Measurements from ENCODE around the gene PSAPL1. TPM values are rescaled to one million over a fixed set of nuclear protein-coding genes. Genes with fewer than 3 reads are reported as not detected.

The PSAPL1 gene
- total and polyA plus RNA-seq, 9 donors, result 0.34 TPM; not detected in 8

DNA sequence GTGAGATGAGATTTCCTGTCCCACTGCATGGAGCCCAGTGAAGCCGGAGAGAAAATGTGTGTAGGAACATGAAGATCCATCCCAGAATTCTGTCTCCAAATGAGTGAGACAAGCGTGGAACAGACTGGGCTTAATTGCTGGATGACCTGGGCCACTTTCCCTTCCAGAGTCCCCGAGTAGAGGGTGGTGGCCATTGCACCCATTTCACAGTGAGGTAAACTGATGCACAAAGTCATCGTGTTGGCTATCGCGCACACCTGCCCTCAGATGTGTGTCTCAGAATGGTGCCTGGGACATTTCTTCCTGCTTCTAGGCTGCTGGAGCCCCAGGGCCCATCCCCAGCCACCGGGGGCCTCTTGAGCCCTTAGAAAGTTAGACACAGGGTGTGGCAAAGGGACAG is 43.0 kb upstream of the PSAPL1 start:
- WGBS, 3 donors, result 91 to 96% (median 95%) methylated on average over 7 of the region's 7 CpGs
- TF ChIP-seq, protein P1, sequence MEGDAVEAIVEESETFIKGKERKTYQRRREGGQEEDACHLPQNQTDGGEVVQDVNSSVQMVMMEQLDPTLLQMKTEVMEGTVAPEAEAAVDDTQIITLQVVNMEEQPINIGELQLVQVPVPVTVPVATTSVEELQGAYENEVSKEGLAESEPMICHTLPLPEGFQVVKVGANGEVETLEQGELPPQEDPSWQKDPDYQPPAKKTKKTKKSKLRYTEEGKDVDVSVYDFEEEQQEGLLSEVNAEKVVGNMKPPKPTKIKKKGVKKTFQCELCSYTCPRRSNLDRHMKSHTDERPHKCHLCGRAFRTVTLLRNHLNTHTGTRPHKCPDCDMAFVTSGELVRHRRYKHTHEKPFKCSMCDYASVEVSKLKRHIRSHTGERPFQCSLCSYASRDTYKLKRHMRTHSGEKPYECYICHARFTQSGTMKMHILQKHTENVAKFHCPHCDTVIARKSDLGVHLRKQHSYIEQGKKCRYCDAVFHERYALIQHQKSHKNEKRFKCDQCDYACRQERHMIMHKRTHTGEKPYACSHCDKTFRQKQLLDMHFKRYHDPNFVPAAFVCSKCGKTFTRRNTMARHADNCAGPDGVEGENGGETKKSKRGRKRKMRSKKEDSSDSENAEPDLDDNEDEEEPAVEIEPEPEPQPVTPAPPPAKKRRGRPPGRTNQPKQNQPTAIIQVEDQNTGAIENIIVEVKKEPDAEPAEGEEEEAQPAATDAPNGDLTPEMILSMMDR (IDR thresholded peaks at IDR 0.05), result no peak
- TF ChIP-seq EP300 (IDR thresholded peaks at IDR 0.05) (no peak), POLR2A (IDR thresholded peaks at IDR 0.05) (no peak)
- no peak overlapping the region for H3K4me3 ChIP-seq
- no peaks in the 10 kb centered on the region for H3K36me3 ChIP-seq
- H3K4me1 ChIP-seq (ENCODE audit: insufficient read depth), result no peaks in the 10 kb centered on the region
- intact Hi-C loops (cut with DNase I), result no loop called here
- H3K27ac ChIP-seq, result no peak overlapping the region
- no peak for DNase-seq
- no peaks in the 10 kb centered on the region for H3K9me3 ChIP-seq
- no peaks in the 10 kb centered on the region for H3K27me3 ChIP-seq

DNA sequence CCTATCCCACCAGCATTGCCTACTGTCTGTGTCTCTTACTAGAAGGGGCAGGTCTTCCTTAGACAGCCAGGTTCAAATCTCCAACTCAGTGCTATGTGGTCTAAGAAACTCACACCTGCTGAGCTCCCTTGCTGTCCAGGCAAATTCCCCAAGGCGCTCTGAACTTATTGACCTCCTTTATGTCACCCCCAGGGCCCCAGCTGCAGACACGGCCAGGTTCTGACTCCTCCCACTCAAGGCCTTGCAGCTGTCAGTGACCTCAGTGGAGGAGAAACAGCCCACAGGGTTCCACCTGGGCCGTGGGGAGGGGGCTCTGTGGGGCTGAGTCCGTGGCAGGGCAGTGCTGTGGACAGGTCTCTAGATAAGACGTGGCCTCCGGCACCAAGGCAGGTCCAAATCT is 42.1 kb upstream of the PSAPL1 start:
- no peak overlapping the region for H3K27ac ChIP-seq
- TF ChIP-seq EP300 (IDR thresholded peaks at IDR 0.05) (no peak), POLR2A (IDR thresholded peaks at IDR 0.05) (no peak)
- TF ChIP-seq, protein P1 (IDR thresholded peaks at IDR 0.05), result no peak
- H3K9me3 ChIP-seq, result no peaks in the 10 kb centered on the region
- WGBS, 3 donors, result 65 to 68% (median 66%) methylated on average over 6 of the region's 6 CpGs
- no peak overlapping the region for H3K4me3 ChIP-seq
- intact Hi-C loops (cut with DNase I), result no loop called here
- no peaks in the 10 kb centered on the region for H3K36me3 ChIP-seq
- H3K27me3 ChIP-seq, result no peaks in the 10 kb centered on the region
- no peaks in the 10 kb centered on the region for H3K4me1 ChIP-seq (ENCODE audit: insufficient read depth)
- DNase-seq, result no peak

DNA sequence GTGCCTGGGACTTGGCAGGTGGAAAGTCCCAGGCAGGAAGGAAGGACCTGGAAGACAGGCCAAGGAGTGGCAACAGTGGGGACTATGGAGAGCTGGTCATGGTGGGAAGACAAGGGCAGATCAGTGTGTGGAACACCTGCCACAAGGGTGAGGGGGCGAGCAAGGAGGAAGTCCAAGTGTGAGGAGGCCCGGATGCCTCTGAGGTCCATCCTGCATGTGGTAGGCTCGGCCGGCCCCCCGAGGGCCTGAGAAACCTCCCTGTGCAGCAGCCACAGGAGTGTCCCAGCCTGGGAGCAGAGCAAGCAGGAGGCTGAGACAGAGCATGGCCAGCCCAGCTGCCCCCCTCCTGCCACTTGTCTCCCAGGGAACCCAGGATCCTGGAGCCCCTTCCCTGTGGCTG is 40.5 kb upstream of the PSAPL1 start:
- DNase-seq, result no peak
- Histone ChIP-seq H3K27me3 (no peaks in the 10 kb centered on the region), H3K4me3 (no peak overlapping the region), H3K9me3 (no peaks in the 10 kb centered on the region), H3K4me1 (ENCODE audit: insufficient read depth) (no peaks in the 10 kb centered on the region), H3K27ac (no peak overlapping the region), H3K36me3 (no peaks in the 10 kb centered on the region)
- TF ChIP-seq POLR2A (IDR thresholded peaks at IDR 0.05) (no peak), EP300 (IDR thresholded peaks at IDR 0.05) (no peak)
- TF ChIP-seq, protein P1 (IDR thresholded peaks at IDR 0.05), result no peak
- intact Hi-C loops (cut with DNase I), result no loop called here
- WGBS, 3 donors, result 85 to 92% (median 89%) methylated on average over 5 of the region's 5 CpGs

DNA sequence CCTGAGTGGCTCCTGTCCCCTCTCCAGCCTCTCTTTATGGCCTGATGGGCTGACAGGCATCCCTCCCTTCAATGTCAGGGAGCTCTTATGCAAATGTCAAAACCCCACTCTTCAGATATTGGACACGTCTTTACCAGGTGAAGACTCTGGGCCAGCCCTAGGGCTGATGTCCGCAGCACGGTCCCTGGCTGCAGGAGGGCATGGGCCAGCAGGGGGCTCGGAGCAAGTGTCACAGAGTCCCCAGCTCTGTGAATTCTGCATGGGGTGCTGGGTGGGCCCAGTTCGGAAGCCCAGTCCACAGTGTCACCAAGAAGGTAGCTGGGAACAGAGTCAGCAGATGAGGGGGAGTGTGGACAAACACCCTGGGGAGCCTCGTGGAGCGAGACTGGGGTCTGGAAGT is 39.6 kb upstream of the PSAPL1 start:
- intact Hi-C loops (cut with DNase I), result no loop called here
- no peaks in the 10 kb centered on the region for H3K4me1 ChIP-seq (ENCODE audit: insufficient read depth)
- DNase-seq, result no peak
- no peaks in the 10 kb centered on the region for H3K27me3 ChIP-seq
- H3K9me3 ChIP-seq, result no peaks in the 10 kb centered on the region
- H3K27ac ChIP-seq, result no peak overlapping the region
- 71 to 89% (median 74%) methylated on average over 7 of the region's 7 CpGs for WGBS, 3 donors
- H3K36me3 ChIP-seq, result no peaks in the 10 kb centered on the region
- H3K4me3 ChIP-seq, result no peak overlapping the region
- TF ChIP-seq, protein P1 (IDR thresholded peaks at IDR 0.05), result no peak
- no peak for TF ChIP-seq EP300 (IDR thresholded peaks at IDR 0.05)
- TF ChIP-seq POLR2A (IDR thresholded peaks at IDR 0.05), result no peak

DNA sequence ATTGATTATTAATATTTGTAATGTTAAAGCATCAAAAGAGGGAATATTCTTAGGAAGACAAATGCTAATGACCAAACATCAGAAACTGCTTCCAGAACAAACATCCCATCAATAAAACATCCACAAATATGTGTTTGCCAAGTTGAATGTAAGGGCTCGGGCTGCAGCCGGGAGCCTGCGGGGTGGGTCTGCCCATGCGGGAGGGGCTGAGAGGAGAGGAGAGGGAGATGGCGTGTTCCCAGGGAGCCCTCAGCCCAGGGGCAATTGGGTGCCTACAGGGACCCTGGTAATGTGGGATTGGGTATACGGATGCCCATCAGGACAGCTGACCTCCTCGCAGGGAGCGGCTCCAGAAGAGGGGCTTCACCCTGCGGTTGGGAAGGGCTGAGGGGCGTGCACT is 38.4 kb upstream of the PSAPL1 start:
- DNase-seq, result no peak
- Histone ChIP-seq H3K4me3 (no peak overlapping the region), H3K9me3 (no peaks in the 10 kb centered on the region), H3K4me1 (ENCODE audit: insufficient read depth) (no peaks in the 10 kb centered on the region), H3K27ac (no peak overlapping the region), H3K27me3 (no peaks in the 10 kb centered on the region), H3K36me3 (no peaks in the 10 kb centered on the region)
- intact Hi-C loops (cut with DNase I), result no loop called here
- TF ChIP-seq POLR2A (IDR thresholded peaks at IDR 0.05) (no peak), EP300 (IDR thresholded peaks at IDR 0.05) (no peak)
- TF ChIP-seq, protein P1 (IDR thresholded peaks at IDR 0.05), result no peak
- WGBS, 3 donors, result 73 to 84% (median 81%) methylated on average over 10 of the region's 10 CpGs

All from ovary (tissue), 9 donors.